Measurements from ENCODE around the gene EGLN2. TPM values are rescaled to one million over a fixed set of nuclear protein-coding genes. Genes with fewer than 3 reads are reported as not detected.

The EGLN2 gene
- total RNA-seq, 2 donors from 2014 or later: 87.4 to 99.8 TPM

DNA sequence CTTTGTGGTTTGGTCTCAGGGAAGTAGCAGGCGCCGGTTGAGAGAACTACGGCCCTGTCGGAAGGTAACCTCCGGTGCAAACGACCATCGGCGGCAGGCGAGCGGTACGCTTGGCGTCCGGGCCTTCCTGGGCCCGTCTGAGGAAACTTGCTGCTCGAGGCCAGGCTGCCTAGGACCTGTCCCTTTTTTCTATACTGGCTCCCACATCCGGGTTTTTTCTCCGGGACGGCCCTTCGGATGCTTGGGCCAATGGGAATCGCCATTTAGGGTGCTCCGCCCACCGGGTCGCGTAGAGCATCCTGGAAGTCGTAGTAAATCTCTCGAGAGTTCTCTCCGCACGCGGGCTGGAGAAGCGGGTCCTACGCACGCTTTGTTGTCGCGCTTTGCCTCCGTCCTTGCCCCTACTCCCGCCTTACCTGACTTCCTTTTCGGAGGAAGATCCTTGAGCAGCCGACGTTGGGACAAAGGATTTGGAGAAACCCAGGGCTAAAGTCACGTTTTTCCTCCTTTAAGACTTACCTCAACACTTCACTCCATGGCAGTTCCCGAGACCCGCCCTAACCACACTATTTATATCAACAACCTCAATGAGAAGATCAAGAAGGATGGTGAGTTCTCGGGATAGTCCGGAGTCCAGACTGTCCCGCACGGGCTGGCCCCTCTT is 48.0 kb upstream of the EGLN2 start, which contains the start of gene SNRPA:
Gene SNRPA, plus strand, starts transcription at position 330 of the 664 bp plus-strand sequence. Its CDS starts 206 bp downstream, at position 536.
- H3K27me3 ChIP-seq (ENCODE audit: control insufficient read depth, insufficient read depth, low read length, poor library complexity, severe bottlenecking): no peaks in the 10 kb centered on the region
- 0% methylated on average over 25 to 46 of the region's 46 CpGs for WGBS, 2 experiments (ENCODE audit: insufficient coverage in 1 of 2, insufficient read length in 1 of 2)
- H3K4me1 Mint-ChIP-seq: peaks cover 20% of the 10 kb centered on the region

DNA sequence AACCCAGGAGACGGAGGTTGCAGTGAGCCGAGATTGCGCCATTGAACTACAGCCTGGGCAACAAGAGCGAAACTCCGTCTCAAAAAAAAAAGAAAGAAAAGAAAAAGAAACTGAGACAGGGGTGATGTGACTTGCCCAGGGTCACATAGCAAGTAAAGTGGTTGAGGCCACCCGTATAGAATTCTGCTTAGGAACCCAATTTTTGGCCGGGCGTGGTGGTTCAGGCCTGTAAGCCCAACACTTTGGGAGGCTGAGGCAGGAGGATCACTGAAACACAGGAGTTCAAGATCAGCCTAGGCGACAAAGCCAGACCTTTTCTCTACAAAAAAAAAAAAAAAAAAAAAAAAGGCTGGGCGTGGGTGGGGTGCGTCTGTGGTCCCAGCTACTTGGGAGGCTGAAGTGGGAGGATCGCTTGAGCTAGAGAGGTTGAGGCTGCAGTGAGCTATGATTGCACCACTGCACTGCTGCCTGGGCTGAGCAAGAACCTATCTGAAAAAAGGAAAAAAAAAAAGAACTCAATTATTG is 46.7 kb upstream of the EGLN2 start:
- H3K27ac Mint-ChIP-seq: peak overlapping the region; percentile 97
- no peaks in the 10 kb centered on the region for H3K27me3 Mint-ChIP-seq (ENCODE audit: insufficient read depth)
- H3K27ac ChIP-seq (ENCODE audit: low read depth, low read length): no peak overlapping the region

More for the DNA sequence above, 48.0 kb upstream of the EGLN2 start, which contains the start of gene SNRPA:
- Histone ChIP-seq H3K9ac (ENCODE audit: extremely low read depth, low read length, poor library complexity, severe bottlenecking) (peak within 1 kb of the TSS; percentile 98), H3K4me1 (ENCODE audit: control insufficient read depth, insufficient read depth, low read length) (peaks cover 9% of the 10 kb centered on the region), H3K36me3 (ENCODE audit: control insufficient read depth, insufficient read depth, low read length) (peaks cover 23% of the 10 kb centered on the region), H3K4me3 (ENCODE audit: low read length) (peak within 1 kb of the TSS; percentile 99), H3K27ac (ENCODE audit: low read depth, low read length) (peak within 1 kb of the TSS; percentile 98), H3K9me3 (ENCODE audit: control insufficient read depth, low read length) (no peaks in the 10 kb centered on the region)
- DNase-seq: peak; percentile 99
- TF ChIP-seq, protein P1, sequence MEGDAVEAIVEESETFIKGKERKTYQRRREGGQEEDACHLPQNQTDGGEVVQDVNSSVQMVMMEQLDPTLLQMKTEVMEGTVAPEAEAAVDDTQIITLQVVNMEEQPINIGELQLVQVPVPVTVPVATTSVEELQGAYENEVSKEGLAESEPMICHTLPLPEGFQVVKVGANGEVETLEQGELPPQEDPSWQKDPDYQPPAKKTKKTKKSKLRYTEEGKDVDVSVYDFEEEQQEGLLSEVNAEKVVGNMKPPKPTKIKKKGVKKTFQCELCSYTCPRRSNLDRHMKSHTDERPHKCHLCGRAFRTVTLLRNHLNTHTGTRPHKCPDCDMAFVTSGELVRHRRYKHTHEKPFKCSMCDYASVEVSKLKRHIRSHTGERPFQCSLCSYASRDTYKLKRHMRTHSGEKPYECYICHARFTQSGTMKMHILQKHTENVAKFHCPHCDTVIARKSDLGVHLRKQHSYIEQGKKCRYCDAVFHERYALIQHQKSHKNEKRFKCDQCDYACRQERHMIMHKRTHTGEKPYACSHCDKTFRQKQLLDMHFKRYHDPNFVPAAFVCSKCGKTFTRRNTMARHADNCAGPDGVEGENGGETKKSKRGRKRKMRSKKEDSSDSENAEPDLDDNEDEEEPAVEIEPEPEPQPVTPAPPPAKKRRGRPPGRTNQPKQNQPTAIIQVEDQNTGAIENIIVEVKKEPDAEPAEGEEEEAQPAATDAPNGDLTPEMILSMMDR (conservative IDR thresholded peaks at IDR 0.05): no peak
- Mint-ChIP-seq H3K36me3 (ENCODE audit: low read depth) (peaks cover 31% of the 10 kb centered on the region), H3K27me3 (ENCODE audit: insufficient read depth) (no peaks in the 10 kb centered on the region), H3K4me3 (peak within 1 kb of the TSS; percentile 84), H3K27ac (peak within 1 kb of the TSS; percentile 97), H3K9me3 (no peaks in the 10 kb centered on the region)

DNA sequence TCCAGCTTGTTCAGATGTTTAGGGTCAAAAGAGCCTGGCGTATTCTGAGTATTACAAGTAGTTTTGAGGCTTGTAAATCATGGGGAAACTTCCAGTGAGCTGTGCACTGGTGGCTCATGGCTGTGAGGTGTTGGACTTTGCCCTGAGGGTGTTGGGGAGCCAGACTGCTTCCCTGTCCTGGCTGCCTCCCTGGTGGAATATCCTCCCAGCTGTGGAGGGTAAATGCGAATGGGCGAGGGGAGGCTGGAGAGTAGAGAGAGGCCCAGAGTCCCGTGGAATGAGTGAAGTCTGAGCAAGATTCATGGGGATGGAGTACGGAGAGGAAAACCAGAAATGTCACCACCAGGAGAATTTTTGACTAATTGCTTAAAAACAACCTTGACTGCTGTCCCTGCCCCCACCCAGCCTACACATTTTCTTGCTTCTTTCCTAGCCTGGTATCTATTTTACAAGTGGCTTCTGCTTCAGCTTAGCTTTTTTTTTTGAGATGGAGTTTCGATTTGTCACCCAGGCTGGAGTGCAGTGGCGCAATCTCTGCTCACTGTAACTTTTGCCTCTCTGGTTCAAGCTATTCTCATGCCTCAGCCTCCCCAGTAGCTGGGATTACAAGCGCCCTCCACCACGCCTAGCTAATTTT is 44.3 kb upstream of the EGLN2 start:
- no peak overlapping the region for H3K27ac ChIP-seq (ENCODE audit: low read depth, low read length)
- WGBS, 2 experiments (ENCODE audit: insufficient coverage in 1 of 2, insufficient read length in 1 of 2): 92 to 95% methylated on average over 7 to 9 of the region's 9 CpGs
- peaks cover 53% of the 10 kb centered on the region for H3K36me3 Mint-ChIP-seq (ENCODE audit: low read depth)

More for the DNA sequence above, 46.7 kb upstream of the EGLN2 start:
- Mint-ChIP-seq H3K9me3 (no peaks in the 10 kb centered on the region), H3K36me3 (ENCODE audit: low read depth) (peaks cover 43% of the 10 kb centered on the region), H3K4me1 (peaks cover 20% of the 10 kb centered on the region), H3K4me3 (peak overlapping the region; percentile 84)
- Histone ChIP-seq H3K4me1 (ENCODE audit: control insufficient read depth, insufficient read depth, low read length) (peaks cover 9% of the 10 kb centered on the region), H3K9me3 (ENCODE audit: control insufficient read depth, low read length) (no peaks in the 10 kb centered on the region), H3K4me3 (ENCODE audit: low read length) (peak overlapping the region; percentile 99), H3K9ac (ENCODE audit: extremely low read depth, low read length, poor library complexity, severe bottlenecking) (peak overlapping the region; percentile 98), H3K36me3 (ENCODE audit: control insufficient read depth, insufficient read depth, low read length) (peaks cover 37% of the 10 kb centered on the region), H3K27me3 (ENCODE audit: control insufficient read depth, insufficient read depth, low read length, poor library complexity, severe bottlenecking) (no peaks in the 10 kb centered on the region)
- WGBS, 2 experiments (ENCODE audit: insufficient coverage in 1 of 2, insufficient read length in 1 of 2): 63 to 79% methylated on average over 8 to 11 of the region's 12 CpGs
- DNase-seq: no peak
- TF ChIP-seq, protein P1 (conservative IDR thresholded peaks at IDR 0.05): no peak

More for the DNA sequence above, 44.3 kb upstream of the EGLN2 start:
- Histone ChIP-seq H3K36me3 (ENCODE audit: control insufficient read depth, insufficient read depth, low read length) (peaks cover 56% of the 10 kb centered on the region), H3K4me1 (ENCODE audit: control insufficient read depth, insufficient read depth, low read length) (peaks cover 1% of the 10 kb centered on the region), H3K4me3 (ENCODE audit: low read length) (peak overlapping the region; percentile 69), H3K27me3 (ENCODE audit: control insufficient read depth, insufficient read depth, low read length, poor library complexity, severe bottlenecking) (no peaks in the 10 kb centered on the region), H3K9ac (ENCODE audit: extremely low read depth, low read length, poor library complexity, severe bottlenecking) (peak overlapping the region; percentile 33), H3K9me3 (ENCODE audit: control insufficient read depth, low read length) (no peaks in the 10 kb centered on the region)
- H3K9me3 Mint-ChIP-seq: no peaks in the 10 kb centered on the region
- H3K4me1 Mint-ChIP-seq: peaks cover 15% of the 10 kb centered on the region
- peak overlapping the region; percentile 42 for H3K27ac Mint-ChIP-seq
- no peaks in the 10 kb centered on the region for H3K27me3 Mint-ChIP-seq (ENCODE audit: insufficient read depth)
- H3K4me3 Mint-ChIP-seq: peak overlapping the region; percentile 39
- TF ChIP-seq, protein P1 (conservative IDR thresholded peaks at IDR 0.05): no peak
- no peak for DNase-seq

Data from endodermal cell (in vitro differentiated cells).